Measurements from ENCODE around the gene CYP2E1. TPM values are rescaled to one million over a fixed set of nuclear protein-coding genes. Genes with fewer than 3 reads are reported as not detected.

Gene CYP2E1
- total RNA-seq, 2 donors from 2014 or later = 0.77 to 0.86 TPM

DNA sequence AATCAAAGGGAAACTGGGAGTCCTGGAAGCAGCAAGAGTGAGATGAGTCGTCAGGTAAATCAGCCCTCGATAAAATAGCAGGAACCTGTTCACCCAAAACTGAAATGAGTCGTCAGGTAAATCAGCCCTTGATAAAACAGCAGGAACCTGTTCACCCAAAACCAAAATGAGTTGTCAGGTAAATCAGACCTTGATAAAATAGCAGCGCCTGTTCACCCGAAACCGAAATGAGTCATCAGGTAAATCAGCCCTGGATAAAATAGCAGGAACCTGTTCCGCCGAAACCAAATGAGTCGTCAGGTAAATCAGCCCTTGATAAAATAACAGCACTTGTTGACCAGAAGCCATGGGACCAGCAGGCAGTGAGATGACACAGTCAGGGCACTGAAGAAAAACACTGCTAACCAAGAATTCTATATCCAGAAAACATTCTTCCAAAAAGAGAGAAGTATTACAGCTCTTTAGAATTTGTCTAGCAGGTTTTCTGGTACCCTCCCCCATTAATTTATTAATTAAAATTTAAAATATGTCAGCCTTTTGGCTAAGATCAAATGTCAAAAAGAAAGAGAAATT, 3.4 kb upstream of the CYP2E1 start:
- Histone ChIP-seq H3K27ac (ENCODE audit: low read depth, low read length) (no peak overlapping the region), H3K9me3 (ENCODE audit: control insufficient read depth, low read length) (peaks cover 59% of the 10 kb centered on the region), H3K4me3 (ENCODE audit: low read length) (no peak overlapping the region), H3K4me1 (ENCODE audit: control insufficient read depth, insufficient read depth, low read length) (no peaks in the 10 kb centered on the region), H3K9ac (ENCODE audit: extremely low read depth, low read length, poor library complexity, severe bottlenecking) (no peak overlapping the region), H3K27me3 (ENCODE audit: control insufficient read depth, insufficient read depth, low read length, poor library complexity, severe bottlenecking) (no peaks in the 10 kb centered on the region), H3K36me3 (ENCODE audit: control insufficient read depth, insufficient read depth, low read length) (no peaks in the 10 kb centered on the region)
- no peak for DNase-seq
- TF ChIP-seq CTCF (conservative IDR thresholded peaks at IDR 0.05) = no peak
- 83 to 86% methylated on average over 9 of the region's 9 CpGs for WGBS, 2 experiments (ENCODE audit: insufficient coverage in 1 of 2, insufficient read length in 1 of 2)
- no peak overlapping the region for H3K4me3 Mint-ChIP-seq
- no peaks in the 10 kb centered on the region for H3K4me1 Mint-ChIP-seq
- H3K36me3 Mint-ChIP-seq (ENCODE audit: low read depth) = no peaks in the 10 kb centered on the region
- no peak overlapping the region for H3K27ac Mint-ChIP-seq
- H3K27me3 Mint-ChIP-seq (ENCODE audit: insufficient read depth) = peaks cover 5% of the 10 kb centered on the region
- H3K9me3 Mint-ChIP-seq = peaks cover 78% of the 10 kb centered on the region

DNA sequence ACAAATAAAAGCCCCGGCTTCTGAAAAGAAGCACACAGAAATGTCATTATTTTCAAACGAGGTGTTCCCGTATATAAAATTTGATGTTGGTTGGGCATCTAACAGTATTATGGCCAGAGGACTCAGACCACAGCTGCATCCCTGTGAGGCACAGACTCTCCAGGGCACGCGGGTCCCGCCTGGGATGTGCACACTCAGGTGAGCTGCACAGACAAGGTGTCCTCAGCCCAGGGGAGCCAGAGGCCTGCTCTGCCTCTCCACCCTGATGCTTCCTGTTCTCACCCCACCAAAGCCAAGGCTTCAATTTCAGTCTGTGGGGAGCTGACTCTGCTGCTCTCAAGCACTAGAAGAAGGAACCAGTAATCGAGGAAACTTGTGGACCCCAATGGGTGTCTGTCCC, 1.7 kb upstream of the CYP2E1 start:
- H3K27me3 Mint-ChIP-seq (ENCODE audit: insufficient read depth) = peaks cover 13% of the 10 kb centered on the region
- no peaks in the 10 kb centered on the region for H3K4me1 Mint-ChIP-seq
- H3K36me3 Mint-ChIP-seq (ENCODE audit: low read depth) = no peaks in the 10 kb centered on the region
- WGBS, 2 experiments (ENCODE audit: insufficient coverage in 1 of 2, insufficient read length in 1 of 2) = 82 to 93% methylated on average over 5 to 7 of the region's 7 CpGs
- no peak for DNase-seq
- no peak for TF ChIP-seq CTCF (conservative IDR thresholded peaks at IDR 0.05)
- Histone ChIP-seq H3K9me3 (ENCODE audit: control insufficient read depth, low read length) (peaks cover 44% of the 10 kb centered on the region), H3K4me3 (ENCODE audit: low read length) (no peak overlapping the region), H3K27ac (ENCODE audit: low read depth, low read length) (no peak overlapping the region), H3K36me3 (ENCODE audit: control insufficient read depth, insufficient read depth, low read length) (no peaks in the 10 kb centered on the region), H3K9ac (ENCODE audit: extremely low read depth, low read length, poor library complexity, severe bottlenecking) (no peak overlapping the region), H3K27me3 (ENCODE audit: control insufficient read depth, insufficient read depth, low read length, poor library complexity, severe bottlenecking) (no peaks in the 10 kb centered on the region), H3K4me1 (ENCODE audit: control insufficient read depth, insufficient read depth, low read length) (no peaks in the 10 kb centered on the region)
- H3K27ac Mint-ChIP-seq = no peak overlapping the region
- H3K4me3 Mint-ChIP-seq = no peak overlapping the region
- H3K9me3 Mint-ChIP-seq = peaks cover 82% of the 10 kb centered on the region

DNA sequence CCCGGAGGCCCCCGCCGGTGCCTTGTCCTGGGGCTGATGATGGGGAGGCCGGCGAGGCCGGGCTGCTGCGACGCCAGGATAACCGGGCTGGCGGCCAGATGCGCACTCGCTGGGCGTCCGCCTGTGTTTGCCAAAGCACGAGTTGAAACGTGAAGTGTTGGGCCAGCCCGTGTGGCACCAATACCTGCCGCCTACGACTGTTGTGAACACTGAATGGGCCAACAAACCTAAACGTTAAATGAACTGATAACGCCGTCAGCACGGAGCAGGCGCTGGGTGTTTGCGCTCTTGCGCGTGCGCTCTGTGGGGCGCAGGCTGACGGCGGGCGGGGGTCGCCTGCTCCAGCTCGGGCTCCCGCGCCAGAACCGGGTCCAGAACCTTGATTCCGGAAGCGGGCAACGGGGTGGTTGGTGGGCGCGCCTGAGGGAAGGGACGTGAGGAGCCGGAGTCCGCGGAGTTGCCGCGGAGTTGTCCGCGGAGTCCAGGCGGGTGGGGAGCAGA, 658 bp downstream of the CYP2E1 start:
- Histone ChIP-seq H3K9me3 (ENCODE audit: control insufficient read depth, low read length) (peaks cover 34% of the 10 kb centered on the region), H3K27me3 (ENCODE audit: control insufficient read depth, insufficient read depth, low read length, poor library complexity, severe bottlenecking) (no peaks in the 10 kb centered on the region), H3K4me1 (ENCODE audit: control insufficient read depth, insufficient read depth, low read length) (no peaks in the 10 kb centered on the region), H3K27ac (ENCODE audit: low read depth, low read length) (no peak overlapping the region), H3K4me3 (ENCODE audit: low read length) (no peak overlapping the region), H3K36me3 (ENCODE audit: control insufficient read depth, insufficient read depth, low read length) (no peaks in the 10 kb centered on the region), H3K9ac (ENCODE audit: extremely low read depth, low read length, poor library complexity, severe bottlenecking) (no peak overlapping the region)
- Mint-ChIP-seq H3K4me3 (peak overlapping the region; percentile 9), H3K4me1 (no peaks in the 10 kb centered on the region), H3K36me3 (ENCODE audit: low read depth) (no peaks in the 10 kb centered on the region), H3K27me3 (ENCODE audit: insufficient read depth) (peaks cover 14% of the 10 kb centered on the region), H3K27ac (no peak overlapping the region), H3K9me3 (peaks cover 85% of the 10 kb centered on the region)
- DNase-seq = no peak
- WGBS, 2 experiments (ENCODE audit: insufficient coverage in 1 of 2, insufficient read length in 1 of 2) = 91 to 92% methylated on average over 36 to 51 of the region's 51 CpGs
- TF ChIP-seq CTCF (conservative IDR thresholded peaks at IDR 0.05) = no peak
